Neural cell (in vitro differentiated cells): ENCODE results near the gene NANOS1.

Source experiments
- EZH2 ChIP-seq: fragments of 200-600, 300-800 bp; shearing (Covaris generic), sonication (generic); IDR thresholded peaks from 2 replicates; pipeline ENCODE4 v1.6.1; 2014; ENCODE audit warnings: antibody characterized with exemption, low read length, borderline replicate concordance, mild to moderate bottlenecking; ENCODE audit not compliant: insufficient read depth, poor library complexity, severe bottlenecking
- POLR2AphosphoS5 ChIP-seq: IDR thresholded peaks from 2 replicates; pipeline ENCODE4 v1.6.1; 2012
- RAD21 ChIP-seq: fragments of 450-650 bp; conservative IDR thresholded peaks from 2 replicates; pipeline ENCODE4 v1.6.1; 2014; ENCODE audit warnings: antibody characterized with exemption, mild to moderate bottlenecking, moderate library complexity
- TF ChIP-seq, protein P1 (sequence below): fragments of 450-650 bp; IDR thresholded peaks from 2 replicates; pipeline ENCODE4 v1.5.1; 2014; ENCODE audit warnings: antibody characterized with exemption, mild to moderate bottlenecking, moderate library complexity; ENCODE audit not compliant: poor library complexity, severe bottlenecking

DNA sequence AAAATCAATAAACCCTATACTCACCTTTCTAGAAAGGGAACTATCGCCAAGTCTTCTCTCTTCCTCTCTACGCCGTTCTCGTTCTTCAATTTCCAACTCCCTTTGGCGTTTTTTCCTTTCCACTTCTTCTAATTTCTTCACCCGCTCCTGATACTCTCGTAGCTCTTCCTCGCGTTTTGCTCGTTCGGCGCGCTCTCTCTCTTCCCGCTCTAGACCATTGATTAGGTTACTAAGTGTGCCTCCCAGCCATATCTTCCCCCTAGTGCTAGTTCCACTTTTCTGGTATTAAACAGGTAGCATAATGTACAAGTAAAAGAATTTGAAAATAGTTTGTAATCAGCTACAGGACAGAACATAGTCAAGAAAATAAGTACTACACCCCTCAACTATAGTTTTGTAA, 20.3 kb downstream of the NANOS1 start:
- no peak for TF ChIP-seq POLR2AphosphoS5
- TF ChIP-seq, protein P1, sequence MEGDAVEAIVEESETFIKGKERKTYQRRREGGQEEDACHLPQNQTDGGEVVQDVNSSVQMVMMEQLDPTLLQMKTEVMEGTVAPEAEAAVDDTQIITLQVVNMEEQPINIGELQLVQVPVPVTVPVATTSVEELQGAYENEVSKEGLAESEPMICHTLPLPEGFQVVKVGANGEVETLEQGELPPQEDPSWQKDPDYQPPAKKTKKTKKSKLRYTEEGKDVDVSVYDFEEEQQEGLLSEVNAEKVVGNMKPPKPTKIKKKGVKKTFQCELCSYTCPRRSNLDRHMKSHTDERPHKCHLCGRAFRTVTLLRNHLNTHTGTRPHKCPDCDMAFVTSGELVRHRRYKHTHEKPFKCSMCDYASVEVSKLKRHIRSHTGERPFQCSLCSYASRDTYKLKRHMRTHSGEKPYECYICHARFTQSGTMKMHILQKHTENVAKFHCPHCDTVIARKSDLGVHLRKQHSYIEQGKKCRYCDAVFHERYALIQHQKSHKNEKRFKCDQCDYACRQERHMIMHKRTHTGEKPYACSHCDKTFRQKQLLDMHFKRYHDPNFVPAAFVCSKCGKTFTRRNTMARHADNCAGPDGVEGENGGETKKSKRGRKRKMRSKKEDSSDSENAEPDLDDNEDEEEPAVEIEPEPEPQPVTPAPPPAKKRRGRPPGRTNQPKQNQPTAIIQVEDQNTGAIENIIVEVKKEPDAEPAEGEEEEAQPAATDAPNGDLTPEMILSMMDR = no peak
- no peak for TF ChIP-seq EZH2
- TF ChIP-seq RAD21 = no peak
